ENCODE measurements around the gene TRIM64C. TPM values are rescaled to one million over a fixed set of nuclear protein-coding genes. Genes with fewer than 3 reads are reported as not detected.
A peak's percentile ranks its signal among the peaks of the same experiment; 100 is the strongest.
"Not testable (repeated sequence)": the region's sequence is repeated elsewhere in the genome, so short reads cannot be mapped to it uniquely, and the experiment has no call there.

The TRIM64C gene, protein sequence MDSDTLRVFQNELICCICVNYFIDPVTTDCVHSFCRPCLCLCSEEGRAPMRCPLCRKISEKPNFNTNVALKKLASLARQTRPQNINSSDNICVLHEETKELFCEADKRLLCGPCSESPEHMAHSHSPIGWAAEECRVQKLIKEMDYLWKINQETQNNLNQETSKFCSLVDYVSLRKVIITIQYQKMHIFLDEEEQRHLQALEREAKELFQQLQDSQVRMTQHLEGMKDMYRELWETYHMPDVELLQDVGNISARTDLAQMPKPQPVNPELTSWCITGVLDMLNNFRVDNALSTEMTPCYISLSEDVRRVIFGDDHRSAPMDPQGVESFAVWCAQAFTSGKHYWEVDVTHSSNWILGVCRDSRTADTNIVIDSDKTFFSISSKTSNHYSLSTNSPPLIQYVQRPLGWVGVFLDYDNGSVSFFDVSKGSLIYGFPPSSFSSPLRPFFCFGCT
- total RNA-seq (not detected), polyA plus RNA-seq (not detected)
- long read RNA-seq, donor 1, result 0 reads
- long read RNA-seq, donor 2, result 0 reads

DNA sequence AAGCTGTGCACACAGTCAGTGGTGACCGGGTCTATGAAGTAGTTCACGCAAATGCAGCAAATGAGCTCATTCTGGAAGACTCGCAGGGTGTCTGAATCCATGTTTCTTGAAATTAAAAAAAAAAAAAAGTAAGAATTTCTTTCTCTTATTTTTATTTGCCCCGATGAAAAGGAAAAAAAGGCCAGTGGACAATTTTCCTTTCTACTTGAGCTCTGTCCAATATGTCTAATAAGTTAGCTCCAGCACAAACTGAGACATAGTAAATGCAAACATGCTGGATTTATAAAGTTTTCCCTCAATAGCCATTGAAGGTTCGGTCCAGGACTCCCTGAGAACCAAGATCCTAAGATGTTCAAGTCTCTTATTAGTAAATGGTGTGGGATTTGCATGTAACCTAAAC is at the start of gene TRIM64C:
Gene TRIM64C (minus strand): TSS at position 101 of the 400 bp plus-strand sequence. CDS start 0 bp downstream, at position 101.
- H3K27me3 ChIP-seq (replicated peaks in 1 of 7); H3K27ac ChIP-seq; H3K9me3 ChIP-seq; H3K4me1 ChIP-seq; DNase-seq; intact Hi-C loops (cut with DNase I; ENCODE audit: low total_unique reads); H3K4me3 ChIP-seq; H3K36me3 ChIP-seq: not testable (repeated sequence)
- 76 to 89% (median 82%) methylated on average over 5 of the region's 5 CpGs for WGBS, 5 donors

DNA sequence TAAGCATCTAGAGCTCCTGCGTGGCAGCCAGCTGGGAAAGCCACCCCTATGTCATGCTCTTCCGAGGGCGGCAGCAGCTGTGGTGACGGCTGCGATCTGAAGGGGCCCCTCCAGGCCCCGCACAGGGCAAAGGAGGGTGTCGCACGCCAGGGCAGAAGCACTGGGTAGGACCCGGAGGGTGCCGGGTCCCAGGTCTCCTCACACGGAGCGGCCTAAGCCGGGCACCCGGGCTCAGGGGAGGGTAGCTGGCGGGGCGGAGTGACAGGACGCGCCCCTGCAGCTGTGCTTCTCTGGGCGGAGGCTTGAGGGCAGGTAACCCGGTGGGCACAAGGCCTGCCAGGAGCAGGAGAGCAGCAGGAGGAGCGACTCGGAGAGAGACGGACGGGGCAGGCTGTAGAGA is 43.4 kb upstream of the TRIM64C start:
- WGBS, 5 donors, result 89 to 93% (median 92%) methylated on average over 21 to 24 of the region's 24 CpGs
- DNase-seq, result peak; percentile 65
- not testable (repeated sequence) for H3K4me1 ChIP-seq

DNA sequence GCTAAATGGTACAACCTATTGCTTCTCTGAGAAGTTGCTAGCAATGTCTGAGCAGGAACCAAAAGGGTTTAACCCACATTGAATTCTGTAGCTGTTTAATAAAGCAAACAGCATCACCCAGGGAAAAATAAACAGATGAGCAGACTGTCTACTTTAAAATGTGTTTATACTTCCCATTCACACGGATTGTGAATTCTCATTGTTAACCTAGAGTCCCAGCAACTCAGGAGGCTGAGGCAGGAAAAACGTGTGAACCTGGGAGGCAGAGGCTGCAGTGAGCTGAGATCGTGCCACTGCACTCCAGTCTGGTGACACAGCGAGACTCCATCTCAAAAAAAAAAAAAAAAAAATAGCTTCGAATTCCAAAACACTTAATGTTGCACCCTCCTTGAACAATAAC is 11.0 kb upstream of the TRIM64C start:
- intact Hi-C loops (cut with DNase I; ENCODE audit: low total_unique reads); H3K4me1 ChIP-seq; H3K27me3 ChIP-seq (replicated peaks in 1 of 7); DNase-seq; H3K4me3 ChIP-seq; H3K9me3 ChIP-seq; H3K36me3 ChIP-seq; H3K27ac ChIP-seq: not testable (repeated sequence)
- 63 to 70% (median 67%) methylated on average over 5 of the region's 5 CpGs for WGBS, 5 donors

More for the DNA sequence above, 43.4 kb upstream of the TRIM64C start:
- H3K4me3 ChIP-seq; intact Hi-C loops (cut with DNase I; ENCODE audit: low total_unique reads); H3K36me3 ChIP-seq; H3K27ac ChIP-seq; H3K27me3 ChIP-seq (replicated peaks in 1 of 7): not testable (repeated sequence)
- peaks cover 0 to 17% (median 4%) of the 10 kb centered on the region in 8 donors for H3K9me3 ChIP-seq

DNA sequence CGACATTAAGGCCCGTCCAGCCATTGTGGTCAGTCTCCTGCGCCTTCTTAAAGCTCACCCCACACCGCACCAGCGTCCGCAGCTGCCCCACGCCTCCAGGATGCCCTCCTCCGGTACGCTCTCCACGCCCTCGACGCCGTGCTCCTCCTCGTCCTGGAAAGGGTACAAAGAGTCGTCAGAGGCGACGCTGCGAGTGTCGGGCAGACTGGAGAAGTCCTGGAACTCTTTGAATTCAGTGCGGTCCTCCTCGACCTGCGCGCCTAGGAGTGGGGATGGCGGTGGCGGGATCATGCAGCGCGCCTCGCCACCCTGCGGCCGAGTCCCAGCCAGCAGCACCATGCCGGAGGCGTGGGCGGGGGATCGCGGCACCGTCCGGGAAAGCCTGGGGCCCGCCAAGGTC is 9.1 kb downstream of the TRIM64C start:
- H3K4me1 ChIP-seq; H3K27ac ChIP-seq; intact Hi-C loops (cut with DNase I; ENCODE audit: low total_unique reads); DNase-seq; H3K27me3 ChIP-seq (replicated peaks in 1 of 7); H3K36me3 ChIP-seq; H3K4me3 ChIP-seq: not testable (repeated sequence)
- 62 to 77% (median 68%) methylated on average over 27 to 38 of the region's 38 CpGs for WGBS, 5 donors
- H3K9me3 ChIP-seq, result peaks cover 0 to 18% (median 0%) of the 10 kb centered on the region in 8 donors

DNA sequence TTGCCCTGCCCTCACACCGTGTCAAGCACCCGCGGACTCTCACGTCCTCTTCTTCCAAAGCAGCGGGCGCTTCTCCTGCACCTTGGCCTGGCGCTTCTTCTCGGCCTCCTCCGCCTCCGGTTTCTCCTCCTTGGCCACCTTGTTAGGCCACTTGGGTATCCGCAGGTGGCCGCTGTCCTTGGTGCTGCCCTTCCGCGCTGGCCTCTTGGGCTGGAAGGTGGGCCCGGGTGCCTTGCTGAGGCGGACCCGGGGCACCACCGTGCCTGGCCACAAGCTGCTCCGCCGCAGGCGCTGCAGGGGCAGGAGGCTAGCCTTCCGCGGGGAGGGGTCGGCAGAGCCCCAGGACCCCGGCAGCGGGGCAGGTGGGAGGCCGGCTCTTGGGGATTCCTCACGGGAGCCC is 10.7 kb downstream of the TRIM64C start:
- H3K36me3 ChIP-seq; intact Hi-C loops (cut with DNase I; ENCODE audit: low total_unique reads); H3K27ac ChIP-seq; H3K4me3 ChIP-seq; DNase-seq; H3K27me3 ChIP-seq (replicated peaks in 1 of 7); H3K4me1 ChIP-seq: not testable (repeated sequence)
- peaks cover 0 to 18% (median 0%) of the 10 kb centered on the region in 8 donors for H3K9me3 ChIP-seq
- WGBS, 5 donors, result 49 to 80% (median 59%) methylated on average over 14 to 27 of the region's 28 CpGs

DNA sequence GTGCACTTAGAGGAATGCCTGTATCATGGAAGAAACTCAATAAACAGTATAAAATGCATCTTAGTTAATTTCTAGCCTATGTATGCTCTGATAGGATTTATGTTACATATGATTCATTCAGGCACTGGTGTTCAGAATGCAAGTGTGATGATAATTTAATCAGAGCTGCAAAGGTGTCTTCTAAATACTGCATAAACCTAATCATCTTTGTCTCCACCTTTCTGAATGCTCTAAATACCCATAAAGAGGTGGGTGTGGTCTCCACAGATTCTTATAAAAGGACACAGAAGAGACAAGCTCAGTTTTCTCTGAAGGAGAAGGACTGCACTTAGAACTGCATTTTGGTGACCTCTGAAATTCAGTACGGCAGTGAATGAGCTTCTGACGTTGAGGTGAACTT is 30.4 kb downstream of the TRIM64C start, which contains the start of gene TRIM49B:
Gene TRIM49B (plus strand): TSS at position 301 of the 400 bp plus-strand sequence. CDS start 2,777 bp downstream, outside the sequence.
- 34 to 48% (median 38%) methylated on average over 2 of the region's 2 CpGs for WGBS, 5 donors
- H3K4me3 ChIP-seq; DNase-seq; H3K27me3 ChIP-seq (replicated peaks in 1 of 7); H3K9me3 ChIP-seq; H3K27ac ChIP-seq; H3K4me1 ChIP-seq; intact Hi-C loops (cut with DNase I; ENCODE audit: low total_unique reads); H3K36me3 ChIP-seq: not testable (repeated sequence)

Small RNA genes within 50 kb of the gene (small RNA-seq; reads per million reads assigned to genes)
- gene AC084851.1, result 0 reads per million in 4 donors

Other genes with a start within 250 kb of the TRIM64C start
- not detected for gene TRIM51G, start 75.2 kb downstream of the TRIM64C start, total RNA-seq
- gene TRIM51G, start 75.2 kb downstream of the TRIM64C start, polyA plus RNA-seq, result not detected
- not detected for gene TRIM49B, start 30.3 kb downstream of the TRIM64C start, total RNA-seq
- not detected for gene TRIM49B, start 30.3 kb downstream of the TRIM64C start, polyA plus RNA-seq
- gene FOLH1, start 149.5 kb upstream of the TRIM64C start, total RNA-seq, result 10 to 100 TPM in 1 of 7 donors, 1 to 10 TPM in 6; 2.5 to 14.0 (median 5.9) TPM
- gene FOLH1, start 149.5 kb upstream of the TRIM64C start, polyA plus RNA-seq, result 1 to 10 TPM; 1.2 to 2.2 (median 1.5) TPM